HG03045 (cell line): ENCODE results near the gene ENDOG.

Experiments used
- ATAC-seq: cut with Tn5 transposase; IDR thresholded peaks from one replicate; pipeline ENCODE4 v1.9.1; 2021; ENCODE audit warnings: mild to moderate bottlenecking, moderate library complexity; ENCODE audit not compliant: unreplicated experiment

Gene ENDOG

GRCh38 chr9:128798896-128799295, 19.4 kb upstream of the ENDOG start:
- ATAC-seq, result no peak

GRCh38 chr9:128800061-128800460, 18.2 kb upstream of the ENDOG start:
- no peak for ATAC-seq

GRCh38 chr9:128802482-128802881, 15.8 kb upstream of the ENDOG start:
- ATAC-seq, result no peak

GRCh38 chr9:128805661-128806060, 12.6 kb upstream of the ENDOG start:
- ATAC-seq, result no peak

GRCh38 chr9:128807827-128808226, 10.5 kb upstream of the ENDOG start:
- ATAC-seq, result no peak

GRCh38 chr9:128808543-128808942, 9.8 kb upstream of the ENDOG start:
- ATAC-seq, result no peak

GRCh38 chr9:128809036-128809599, 9.2 kb upstream of the ENDOG start:
- no peak for ATAC-seq

- no peak for ATAC-seq
Observed at GRCh38 chr9:128809831-128810230, 8.5 kb upstream of the ENDOG start.

- ATAC-seq, result no peak
Observed at GRCh38 chr9:128810873-128811272, 7.4 kb upstream of the ENDOG start.

GRCh38 chr9:128818839-128819715, 777 bp downstream of the ENDOG start:
- peak; percentile 27 for ATAC-seq

GRCh38 chr9:128819716-128820664, 1.7 kb downstream of the ENDOG start:
- no peak for ATAC-seq

- ATAC-seq, result no peak
Observed at GRCh38 chr9:128820665-128821583, 2.6 kb downstream of the ENDOG start.

GRCh38 chr9:128821584-128822406, 3.5 kb downstream of the ENDOG start:
- ATAC-seq, result no peak

GRCh38 chr9:128822407-128823042, 4.2 kb downstream of the ENDOG start:
- no peak for ATAC-seq

- ATAC-seq, result no peak
Observed at GRCh38 chr9:128823362-128823902, 5.1 kb downstream of the ENDOG start.

GRCh38 chr9:128823903-128824406, 5.7 kb downstream of the ENDOG start:
- ATAC-seq, result no peak

- no peak for ATAC-seq
Observed at GRCh38 chr9:128824911-128825310, 6.6 kb downstream of the ENDOG start.

GRCh38 chr9:128825923-128826700, 7.8 kb downstream of the ENDOG start:
- no peak for ATAC-seq
